ENCODE results near the gene PARD3B.
A peak's percentile ranks its signal among the peaks of the same experiment; 100 is the strongest.

PARD3B gene

GRCh38 chr2:204657024-204657423 lies 111.7 kb downstream of the PARD3B start:
- no peak for TF ChIP-seq JUND (IDR thresholded peaks at IDR 0.05; ENCODE audit: low read depth)
- no peak for DNase-seq (ENCODE audit: low read depth in 1 of 2, low spot score in 1 of 2)
- in situ Hi-C loops (cut with HindIII; ENCODE audit: low pct_unique_long_range_greater_than_20kb, low sequenced_read_pairs), result no loop called here

- in situ Hi-C loops (cut with HindIII; ENCODE audit: low pct_unique_long_range_greater_than_20kb, low sequenced_read_pairs), result no loop called here
- TF ChIP-seq JUND (IDR thresholded peaks at IDR 0.05; ENCODE audit: low read depth), result no peak
These were observed 117.7 kb downstream of the PARD3B start for GRCh38 chr2:204662956-204663355.

GRCh38 chr2:204663816-204664425 lies 118.6 kb downstream of the PARD3B start:
- DNase-seq (ENCODE audit: low read depth in 1 of 2, low spot score in 1 of 2), result no peak
- in situ Hi-C loops (cut with HindIII; ENCODE audit: low pct_unique_long_range_greater_than_20kb, low sequenced_read_pairs), result no loop called here
- TF ChIP-seq JUND (IDR thresholded peaks at IDR 0.05; ENCODE audit: low read depth), result no peak

More at GRCh38 chr2:204662956-204663355, 117.7 kb downstream of the PARD3B start:
- DNase-seq (ENCODE audit: low read depth in 1 of 2, low spot score in 1 of 2), result no peak

- no peak for TF ChIP-seq JUND (IDR thresholded peaks at IDR 0.05; ENCODE audit: low read depth)
- DNase-seq (ENCODE audit: low read depth in 1 of 2, low spot score in 1 of 2), result peak in 1 of 2 experiments; percentile 17
- in situ Hi-C loops (cut with HindIII; ENCODE audit: low pct_unique_long_range_greater_than_20kb, low sequenced_read_pairs), result no loop called here
These were observed 119.4 kb downstream of the PARD3B start for GRCh38 chr2:204664708-204665121.

- no peak for DNase-seq (ENCODE audit: low read depth in 1 of 2, low spot score in 1 of 2)
- in situ Hi-C loops (cut with HindIII; ENCODE audit: low pct_unique_long_range_greater_than_20kb, low sequenced_read_pairs), result no loop called here
- TF ChIP-seq JUND (IDR thresholded peaks at IDR 0.05; ENCODE audit: low read depth), result no peak
These were observed 119.9 kb downstream of the PARD3B start for GRCh38 chr2:204665207-204665606.

GRCh38 chr2:204665771-204666170 lies 120.5 kb downstream of the PARD3B start:
- DNase-seq (ENCODE audit: low read depth in 1 of 2, low spot score in 1 of 2), result no peak
- no peak for TF ChIP-seq JUND (IDR thresholded peaks at IDR 0.05; ENCODE audit: low read depth)
- in situ Hi-C loops (cut with HindIII; ENCODE audit: low pct_unique_long_range_greater_than_20kb, low sequenced_read_pairs), result no loop called here

- in situ Hi-C loops (cut with HindIII; ENCODE audit: low pct_unique_long_range_greater_than_20kb, low sequenced_read_pairs), result no loop called here
- TF ChIP-seq JUND (IDR thresholded peaks at IDR 0.05; ENCODE audit: low read depth), result no peak
- no peak for DNase-seq (ENCODE audit: low read depth in 1 of 2, low spot score in 1 of 2)
These were observed 122.7 kb downstream of the PARD3B start for GRCh38 chr2:204667990-204668389.

GRCh38 chr2:204669382-204669781 lies 124.1 kb downstream of the PARD3B start:
- no peak for TF ChIP-seq JUND (IDR thresholded peaks at IDR 0.05; ENCODE audit: low read depth)
- in situ Hi-C loops (cut with HindIII; ENCODE audit: low pct_unique_long_range_greater_than_20kb, low sequenced_read_pairs), result no loop called here
- DNase-seq (ENCODE audit: low read depth in 1 of 2, low spot score in 1 of 2), result no peak

- in situ Hi-C loops (cut with HindIII; ENCODE audit: low pct_unique_long_range_greater_than_20kb, low sequenced_read_pairs), result no loop called here
- no peak for DNase-seq (ENCODE audit: low read depth in 1 of 2, low spot score in 1 of 2)
- TF ChIP-seq JUND (IDR thresholded peaks at IDR 0.05; ENCODE audit: low read depth), result no peak
These were observed 124.8 kb downstream of the PARD3B start for GRCh38 chr2:204670124-204670523.

- TF ChIP-seq JUND (IDR thresholded peaks at IDR 0.05; ENCODE audit: low read depth), result no peak
- in situ Hi-C loops (cut with HindIII; ENCODE audit: low pct_unique_long_range_greater_than_20kb, low sequenced_read_pairs), result no loop called here
- DNase-seq (ENCODE audit: low read depth in 1 of 2, low spot score in 1 of 2), result no peak
These were observed 125.5 kb downstream of the PARD3B start for GRCh38 chr2:204670756-204671155.

GRCh38 chr2:204672772-204673171 lies 127.5 kb downstream of the PARD3B start:
- TF ChIP-seq JUND (IDR thresholded peaks at IDR 0.05; ENCODE audit: low read depth), result no peak
- in situ Hi-C loops (cut with HindIII; ENCODE audit: low pct_unique_long_range_greater_than_20kb, low sequenced_read_pairs), result no loop called here
- no peak for DNase-seq (ENCODE audit: low read depth in 1 of 2, low spot score in 1 of 2)

GRCh38 chr2:204673877-204674276 lies 128.6 kb downstream of the PARD3B start:
- no peak for TF ChIP-seq JUND (IDR thresholded peaks at IDR 0.05; ENCODE audit: low read depth)
- no peak for DNase-seq (ENCODE audit: low read depth in 1 of 2, low spot score in 1 of 2)
- in situ Hi-C loops (cut with HindIII; ENCODE audit: low pct_unique_long_range_greater_than_20kb, low sequenced_read_pairs), result no loop called here

- TF ChIP-seq JUND (IDR thresholded peaks at IDR 0.05; ENCODE audit: low read depth), result no peak
- in situ Hi-C loops (cut with HindIII; ENCODE audit: low pct_unique_long_range_greater_than_20kb, low sequenced_read_pairs), result no loop called here
- no peak for DNase-seq (ENCODE audit: low read depth in 1 of 2, low spot score in 1 of 2)
These were observed 132.8 kb downstream of the PARD3B start for GRCh38 chr2:204678031-204678430.

- TF ChIP-seq JUND (IDR thresholded peaks at IDR 0.05; ENCODE audit: low read depth), result no peak
- in situ Hi-C loops (cut with HindIII; ENCODE audit: low pct_unique_long_range_greater_than_20kb, low sequenced_read_pairs), result no loop called here
- no peak for DNase-seq (ENCODE audit: low read depth in 1 of 2, low spot score in 1 of 2)
These were observed 135.3 kb downstream of the PARD3B start for GRCh38 chr2:204680576-204680975.
